GM19452 (cell line): ENCODE measurements around the gene RNF215.

Source experiments
- ATAC-seq: cut with Tn5 transposase; IDR thresholded peaks from one replicate; pipeline ENCODE4 v1.9.1; 2021; ENCODE audit not compliant: unreplicated experiment

RNF215 gene

DNA sequence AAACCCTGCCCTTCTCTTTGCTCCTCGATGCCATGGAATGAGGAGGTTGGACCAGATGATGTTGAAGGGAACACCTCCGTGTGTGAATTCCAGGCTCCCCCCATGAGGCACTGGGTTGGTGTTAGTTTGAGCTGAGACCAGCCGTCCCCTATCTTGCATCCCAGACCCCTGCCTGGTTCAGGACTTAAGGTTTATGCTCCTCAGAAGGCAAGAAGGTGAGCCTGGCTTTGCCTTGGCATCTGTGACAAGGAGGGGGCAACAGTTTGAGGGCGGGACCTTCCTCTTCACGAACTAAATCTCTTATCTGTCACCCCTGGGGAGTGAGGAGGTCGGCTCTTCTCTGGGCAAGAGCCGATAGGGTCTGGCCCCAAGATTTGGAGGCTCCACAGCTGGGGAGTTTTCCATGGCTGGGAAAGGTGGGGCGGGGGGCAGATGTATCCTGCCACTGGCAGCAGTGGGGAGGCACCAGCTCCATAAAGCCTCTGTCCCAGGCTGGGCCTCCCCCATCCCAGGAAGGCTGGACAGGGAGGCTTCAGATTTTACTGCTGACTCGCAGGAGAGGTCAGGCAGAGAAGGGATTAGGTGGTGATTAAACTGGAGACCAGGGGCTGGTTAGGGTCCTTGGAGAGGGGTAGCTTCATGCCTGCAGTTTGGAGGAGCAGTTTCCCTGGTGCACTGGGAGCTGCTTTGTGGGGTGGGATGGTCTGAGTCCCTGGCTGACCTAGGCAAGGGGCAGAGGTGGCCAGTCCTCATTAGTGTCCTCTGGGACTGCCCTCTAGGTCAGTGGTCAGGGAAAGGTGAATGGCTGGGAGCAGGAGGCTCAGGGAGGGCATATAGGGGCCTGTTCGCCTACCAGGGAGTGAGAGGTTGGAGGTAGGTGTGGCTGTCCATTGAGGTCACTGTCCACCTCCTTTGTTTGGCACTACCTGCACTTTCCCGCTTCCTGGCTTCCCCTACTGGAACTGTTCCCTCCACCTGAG, 10.7 kb upstream of the RNF215 start:
- no peak for ATAC-seq

- no peak for ATAC-seq
Measured at GRCh38 chr22:30396871-30397655, 9.9 kb upstream of the RNF215 start, which contains the start of gene SEC14L2. TSS of gene SEC14L2 (plus strand) at chr22:30397018. CDS start at chr22:30397117, 99 bp downstream.

GRCh38 chr22:30393885-30394284, 6.7 kb upstream of the RNF215 start:
- ATAC-seq = no peak

- no peak for ATAC-seq
Measured at GRCh38 chr22:30393322-30393680, 6.1 kb upstream of the RNF215 start.

DNA sequence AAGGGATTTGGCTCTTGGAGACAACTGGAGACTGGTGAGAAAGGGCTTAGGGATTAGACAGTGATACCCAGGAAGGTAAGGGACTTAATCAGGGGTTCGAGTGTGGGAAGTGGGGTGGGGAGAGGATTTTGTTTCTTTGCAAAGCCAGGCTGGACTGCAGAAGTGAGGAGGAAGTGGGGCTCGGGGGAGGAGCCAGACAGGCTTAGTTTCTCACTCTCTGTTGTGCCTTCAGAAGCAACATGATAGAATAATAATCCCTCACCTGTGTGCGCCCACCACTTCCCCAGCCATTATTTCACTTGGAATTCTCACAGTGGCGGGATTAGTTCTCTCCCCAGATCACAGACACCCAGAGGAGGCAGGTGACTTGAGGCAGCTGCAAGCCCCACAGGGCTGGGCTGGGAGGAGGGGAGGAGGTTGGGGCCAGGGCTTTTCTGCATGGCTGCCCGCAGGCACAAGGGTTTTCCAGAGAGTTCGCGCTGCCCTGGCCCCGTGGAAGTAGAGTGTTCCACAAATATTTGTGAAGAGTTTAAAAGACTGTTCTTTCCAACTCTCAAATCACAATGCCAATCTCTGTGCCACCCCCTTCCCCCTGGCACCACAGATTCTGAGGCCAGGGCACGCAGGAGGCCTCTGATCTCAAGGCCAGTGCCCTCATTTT, 5.6 kb upstream of the RNF215 start:
- no peak for ATAC-seq

GRCh38 chr22:30390974-30391691, 3.9 kb upstream of the RNF215 start:
- ATAC-seq = no peak

GRCh38 chr22:30386608-30386959, 627 bp downstream of the RNF215 start:
- ATAC-seq = no peak

DNA sequence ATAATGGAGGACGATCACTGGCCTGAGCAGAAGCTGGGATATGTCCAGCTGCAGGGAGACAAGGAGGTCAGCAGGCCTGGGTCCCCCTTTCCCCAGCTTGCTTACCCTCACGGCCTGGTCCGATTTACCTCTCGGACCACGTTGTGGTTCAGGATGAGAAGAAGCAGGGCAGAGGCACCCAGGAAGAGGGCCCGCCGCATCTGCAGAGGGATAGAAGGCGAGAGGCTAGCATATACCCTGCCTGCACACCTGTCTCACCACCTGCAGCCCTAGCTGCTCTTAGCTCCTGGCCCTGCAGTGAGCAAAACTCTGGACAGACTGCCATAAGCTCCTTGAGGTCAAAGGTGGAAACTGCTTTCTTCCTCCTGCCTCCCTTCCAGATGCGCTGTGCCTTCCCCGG, 1.3 kb downstream of the RNF215 start:
- ATAC-seq = no peak

DNA sequence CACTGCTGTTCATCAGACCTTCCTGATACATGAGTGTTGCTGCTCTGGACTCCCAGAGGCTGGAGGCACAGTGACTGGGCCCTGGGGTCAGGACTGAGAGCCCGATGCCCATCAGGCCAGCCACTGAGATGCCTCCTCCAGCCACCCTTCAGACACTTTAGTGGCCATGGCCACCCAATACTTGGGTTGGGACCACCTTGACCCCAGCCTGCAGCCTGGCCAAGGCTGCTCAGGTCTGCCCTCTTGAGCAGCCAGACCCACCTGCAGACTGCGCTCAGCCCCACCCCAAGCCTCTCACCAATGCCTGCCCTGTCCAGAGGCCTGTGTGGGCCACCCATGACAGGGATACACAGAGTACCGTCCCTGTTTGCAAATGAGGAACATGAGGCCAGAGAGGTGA, 4.2 kb downstream of the RNF215 start:
- no peak for ATAC-seq

DNA sequence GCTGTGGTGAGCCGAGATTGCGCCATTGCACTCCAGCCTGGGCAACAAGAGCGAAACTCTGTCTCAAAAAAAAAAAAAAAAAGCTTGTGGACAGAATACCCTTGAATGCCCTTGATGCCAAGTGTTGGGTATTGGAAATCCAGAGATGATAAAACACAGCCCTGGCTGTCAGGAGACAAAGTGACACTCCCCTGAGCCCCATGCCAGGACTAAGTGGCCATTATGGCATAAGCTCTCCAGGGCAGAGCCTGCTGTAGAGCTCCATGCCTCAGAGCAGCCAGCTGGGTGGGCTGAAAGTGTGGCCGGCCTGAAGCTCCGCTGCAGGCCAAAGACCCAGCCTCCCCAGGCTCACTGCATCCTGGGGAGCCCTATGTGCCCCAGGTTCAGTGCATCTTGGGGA, 4.9 kb downstream of the RNF215 start:
- ATAC-seq = no peak

- ATAC-seq = no peak
Measured at GRCh38 chr22:30381264-30381663, 5.9 kb downstream of the RNF215 start.

DNA sequence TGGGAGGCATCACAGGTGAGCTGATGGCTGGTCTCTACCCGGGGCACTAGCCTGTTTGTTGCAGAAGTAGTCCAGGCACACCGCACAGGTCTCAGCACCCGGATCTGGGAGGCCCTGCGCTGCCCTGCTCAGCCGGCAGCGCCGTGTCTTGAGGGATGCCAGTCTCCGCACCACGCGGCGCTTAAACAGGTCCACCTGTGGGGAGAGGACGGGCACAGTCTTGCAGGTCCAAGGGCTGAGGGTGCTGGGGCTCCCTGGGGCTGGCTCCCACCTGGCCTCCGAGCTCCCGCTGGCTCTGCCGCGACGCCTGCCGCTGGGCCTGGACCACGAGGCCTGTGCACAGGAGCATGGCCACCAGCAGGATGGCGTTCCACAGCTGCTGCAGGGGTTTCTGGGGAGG, 7.2 kb downstream of the RNF215 start:
- no peak for ATAC-seq

- no peak for ATAC-seq
Measured at GRCh38 chr22:30375312-30375849, 11.8 kb downstream of the RNF215 start.

DNA sequence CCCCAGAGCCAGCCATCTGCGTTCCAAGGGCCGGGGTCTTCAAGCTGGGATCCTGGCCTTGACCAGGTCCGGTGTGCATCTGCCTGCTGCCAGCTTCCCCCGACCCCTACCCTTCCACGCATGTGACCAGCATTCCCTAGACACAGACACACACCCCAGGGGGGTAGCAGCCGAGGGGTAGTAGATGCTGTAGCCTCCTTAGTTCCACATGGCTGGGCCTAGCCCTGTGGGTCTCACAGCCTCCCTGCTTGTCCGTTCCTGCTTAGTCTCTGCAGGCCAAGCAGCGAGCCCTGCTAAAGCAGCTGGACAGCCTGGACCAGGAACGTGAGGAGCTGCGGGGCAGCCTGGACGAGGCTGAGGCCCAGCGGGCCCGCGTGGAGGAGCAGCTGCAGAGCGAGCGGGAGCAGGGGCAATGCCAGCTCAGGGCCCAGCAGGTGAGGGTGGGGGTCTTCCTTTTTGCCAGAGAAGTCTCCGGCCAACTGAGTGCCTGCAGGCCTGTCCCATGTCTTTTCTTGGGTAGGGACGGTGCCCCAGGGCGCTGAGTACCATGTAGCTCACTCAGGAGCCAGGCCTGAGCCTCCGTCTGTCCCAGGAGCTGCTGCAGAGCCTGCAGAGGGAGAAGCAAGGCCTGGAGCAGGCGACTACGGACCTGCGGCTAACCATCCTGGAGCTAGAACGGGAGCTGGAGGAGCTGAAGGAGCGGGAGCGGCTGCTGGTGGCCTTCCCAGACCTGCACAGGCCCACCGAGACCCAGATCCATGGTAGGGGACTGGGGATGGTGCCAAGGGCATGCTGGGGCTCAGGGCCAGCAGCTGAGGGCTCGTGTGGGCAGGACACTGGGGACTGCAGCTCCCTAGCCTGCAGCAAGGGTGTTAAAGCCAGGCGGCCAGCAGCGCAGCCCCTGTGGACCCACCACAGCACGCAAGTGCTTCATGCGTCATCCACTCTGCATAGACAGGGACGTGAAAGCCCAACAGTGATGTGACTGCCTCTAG, 13.6 kb downstream of the RNF215 start:
- ATAC-seq = no peak

DNA sequence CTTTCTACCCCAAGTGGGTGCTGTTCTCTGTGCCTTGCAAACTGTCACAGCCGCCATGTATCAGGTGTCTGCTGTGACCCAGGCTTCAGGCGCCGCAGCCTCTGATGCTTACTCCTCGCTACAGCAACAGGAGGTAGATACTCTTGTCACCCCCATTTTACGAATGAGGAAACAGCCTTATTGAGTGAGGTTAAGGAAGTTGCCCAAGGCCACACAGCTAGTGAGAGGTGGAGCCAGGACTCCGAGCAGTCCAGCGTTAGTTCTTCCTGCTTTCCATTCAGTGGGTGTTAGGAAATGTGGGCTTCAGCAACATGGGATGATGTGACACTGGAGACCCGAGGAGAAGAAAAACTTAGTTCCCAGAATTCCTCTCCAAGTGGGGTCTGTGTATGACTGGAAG, 14.3 kb downstream of the RNF215 start:
- ATAC-seq = no peak

- ATAC-seq = no peak
Measured at GRCh38 chr22:30371981-30372380, 15.2 kb downstream of the RNF215 start.

DNA sequence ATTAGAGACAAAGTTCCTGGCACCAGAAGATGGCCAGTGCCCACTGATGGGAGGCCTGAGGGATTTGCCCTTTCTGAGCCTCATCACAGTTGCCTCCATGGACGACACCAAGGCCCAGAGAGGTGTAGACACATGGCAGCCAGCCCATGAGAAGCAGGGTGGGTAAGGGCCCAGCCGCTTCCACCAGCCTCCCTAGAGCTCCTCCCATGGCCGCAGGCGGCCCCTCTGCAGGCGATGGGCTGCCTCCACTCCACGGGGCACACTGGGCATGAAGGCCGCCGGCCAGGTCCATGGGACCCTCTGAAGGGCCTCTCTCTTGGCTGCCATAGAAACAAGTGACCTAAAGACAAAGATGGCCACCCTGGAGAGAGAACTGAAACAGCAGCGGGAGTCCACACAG, 15.9 kb downstream of the RNF215 start:
- ATAC-seq = no peak

- no peak for ATAC-seq
Measured at GRCh38 chr22:30370641-30371230, 16.5 kb downstream of the RNF215 start.

DNA sequence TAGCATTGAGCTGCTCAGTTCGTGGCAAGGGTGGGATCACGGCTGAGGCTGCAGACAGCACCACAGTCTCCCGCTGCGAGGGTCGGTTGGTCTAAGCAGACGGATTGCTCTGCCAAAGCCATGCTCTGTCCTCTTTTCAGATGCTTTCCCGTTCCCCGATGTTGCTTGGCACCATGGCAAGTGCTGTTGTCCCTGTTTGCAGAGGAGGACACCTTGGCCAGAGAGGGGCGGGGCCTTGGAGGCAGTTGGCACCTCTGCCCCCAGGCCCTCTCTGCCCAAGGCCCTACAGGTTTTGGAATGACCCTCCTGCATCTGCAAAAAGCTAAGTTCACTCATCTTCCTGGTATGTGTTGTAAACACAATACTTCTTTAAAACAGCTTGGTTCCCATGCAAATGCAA, 18.8 kb downstream of the RNF215 start:
- ATAC-seq = no peak
